SK-N-SH treated with all-trans-retinoic acid at 6 μM for 48 hours (cell line): Measurements from ENCODE around the gene HLTF.

ENCODE experiments used
- ATAC-seq: fragments of 200-7000 bp; cut with Tn5 transposase; 3 replicates; pipeline ENCODE4 v1.9.1; 2020; ENCODE audit warnings: mild to moderate bottlenecking, moderate library complexity
- BACH2 ChIP-seq: fragments of 250-450 bp; sonication (Bioruptor Pico); IDR thresholded peaks from 2 replicates; pipeline ENCODE4 v1.9.0; 2021; ENCODE audit warnings: mild to moderate bottlenecking, borderline replicate concordance
- CSDC2 ChIP-seq: fragments of 250-450 bp; sonication (Bioruptor Pico); IDR thresholded peaks from 2 replicates; pipeline ENCODE4 v1.5.0; 2020; ENCODE audit warnings: mild to moderate bottlenecking, moderate library complexity
- CSRNP3 ChIP-seq: fragments of 250-450 bp; sonication (Bioruptor Pico); IDR thresholded peaks from 2 replicates; pipeline ENCODE4 v1.5.1; 2021; ENCODE audit warnings: mild to moderate bottlenecking, moderate library complexity
- GLIS3 ChIP-seq: fragments of 250-450 bp; sonication (Bioruptor Pico); IDR thresholded peaks from 2 replicates; pipeline ENCODE4 v1.5.0; 2020; ENCODE audit warnings: mild to moderate bottlenecking, moderate library complexity
- ISL1 ChIP-seq: fragments of 250-450 bp; sonication (Bioruptor Pico); IDR thresholded peaks from 2 replicates; pipeline ENCODE4 v2.1.2; 2022; ENCODE audit warnings: mild to moderate bottlenecking, moderate library complexity
- OSR1 ChIP-seq: fragments of 250-450 bp; sonication (Bioruptor Pico); IDR thresholded peaks from 2 replicates; pipeline ENCODE4 v1.8.0; 2022; ENCODE audit warnings: moderate library complexity, mild to moderate bottlenecking, inconsistent platforms
- PATZ1 ChIP-seq: fragments of 250-450 bp; sonication (Bioruptor Pico); IDR thresholded peaks from 2 replicates; pipeline ENCODE4 v1.8.0; 2020; ENCODE audit warnings: mild to moderate bottlenecking, moderate library complexity, borderline replicate concordance
- POU6F1 ChIP-seq: fragments of 250-450 bp; sonication (Bioruptor Pico); IDR thresholded peaks from 2 replicates; pipeline ENCODE4 v1.8.0; 2021; ENCODE audit warnings: low read depth, mild to moderate bottlenecking, moderate library complexity, borderline replicate concordance
- PPARA ChIP-seq: fragments of 250-450 bp; sonication (Bioruptor Pico); IDR thresholded peaks from 2 replicates; pipeline ENCODE4 v1.5.0; 2020; ENCODE audit warnings: mild to moderate bottlenecking, borderline replicate concordance
- RARB ChIP-seq: fragments of 250-450 bp; sonication (Bioruptor Pico); IDR thresholded peaks from 2 replicates; pipeline ENCODE4 v1.8.0; 2021; ENCODE audit warnings: mild to moderate bottlenecking, moderate library complexity
- SNAI2 ChIP-seq: fragments of 250-450 bp; sonication (Bioruptor Pico); IDR thresholded peaks from 2 replicates; pipeline ENCODE4 v1.5.0; 2020; ENCODE audit warnings: mild to moderate bottlenecking, moderate library complexity
- TCF4 ChIP-seq: fragments of 250-450 bp; sonication (Bioruptor Pico); IDR thresholded peaks from 2 replicates; pipeline ENCODE4 v1.8.0; 2021; ENCODE audit warnings: mild to moderate bottlenecking, moderate library complexity, borderline replicate concordance
- TOX ChIP-seq: fragments of 250-450 bp; sonication (Bioruptor Pico); IDR thresholded peaks from 2 replicates; pipeline ENCODE4 v1.8.0; 2021; ENCODE audit warnings: mild to moderate bottlenecking, moderate library complexity, borderline replicate concordance
- TSHZ2 ChIP-seq: fragments of 250-450 bp; sonication (Bioruptor Pico); IDR thresholded peaks from 2 replicates; pipeline ENCODE4 v1.5.0; 2020; ENCODE audit warnings: mild to moderate bottlenecking, moderate library complexity
- ZC3H10 ChIP-seq: fragments of 250-450 bp; sonication (Bioruptor Pico); IDR thresholded peaks from 2 replicates; pipeline ENCODE4 v1.5.1; 2021; ENCODE audit warnings: mild to moderate bottlenecking, moderate library complexity
- ZFP3 ChIP-seq: fragments of 250-450 bp; sonication (Bioruptor Pico); IDR thresholded peaks from 2 replicates; pipeline ENCODE4 v1.5.0; 2020; ENCODE audit warnings: mild to moderate bottlenecking, moderate library complexity
- ZFP30 ChIP-seq: fragments of 450-650 bp; formaldehyde crosslinking; IDR thresholded peaks from 2 replicates; pipeline ENCODE4 v1.5.0; 2022; ENCODE audit warnings: mild to moderate bottlenecking, moderate library complexity
- ZNF565 ChIP-seq: fragments of 450-650 bp; formaldehyde crosslinking; conservative IDR thresholded peaks from 2 replicates; pipeline ENCODE4 v1.5.0; 2020; ENCODE audit warnings: low read depth, mild to moderate bottlenecking, moderate library complexity
- ZNF8 ChIP-seq: fragments of 450-650 bp; formaldehyde crosslinking; IDR thresholded peaks from 2 replicates; pipeline ENCODE4 v1.5.0; 2020; ENCODE audit warnings: mild to moderate bottlenecking, moderate library complexity

The HLTF gene

GRCh38 chr3:149058198-149058597 is 28.1 kb downstream of the HLTF start:
- no peak for TF ChIP-seq ZC3H10 (CRISPR knock-in tag)
- TF ChIP-seq TSHZ2 (CRISPR knock-in tag), result no peak
- TF ChIP-seq ZNF8 (CRISPR knock-in tag), result no peak
- no peak for TF ChIP-seq CSRNP3 (CRISPR knock-in tag)
- TF ChIP-seq PPARA (CRISPR knock-in tag), result no peak
- TF ChIP-seq POU6F1 (CRISPR knock-in tag), result no peak
- TF ChIP-seq SNAI2 (CRISPR knock-in tag), result no peak
- no peak for TF ChIP-seq ZFP30
- no peak for TF ChIP-seq OSR1
- no peak for TF ChIP-seq CSDC2 (CRISPR knock-in tag)
- no peak for TF ChIP-seq TCF4 (CRISPR knock-in tag)
- no peak for TF ChIP-seq ZNF565
- TF ChIP-seq ZFP3 (CRISPR knock-in tag), result no peak
- TF ChIP-seq, all 23 proteins: peak for 0
- no peak for ATAC-seq

GRCh38 chr3:149055575-149055974 is 30.8 kb downstream of the HLTF start:
- no peak for TF ChIP-seq ZC3H10 (CRISPR knock-in tag)
- ATAC-seq, result no peak

GRCh38 chr3:149044339-149045083 is 41.8 kb downstream of the HLTF start:
- ATAC-seq, result no peak
- TF ChIP-seq ZNF565, result no peak

GRCh38 chr3:149042789-149043386 is 43.4 kb downstream of the HLTF start:
- ATAC-seq, result peak; percentile 59
- TF ChIP-seq ZFP30 (no peak), BACH2 (CRISPR knock-in tag) (no peak), CSDC2 (CRISPR knock-in tag) (no peak), ISL1 (CRISPR knock-in tag) (no peak), TSHZ2 (CRISPR knock-in tag) (no peak), TOX (no peak), ZFP3 (CRISPR knock-in tag) (no peak), RARB (no peak), PATZ1 (no peak), GLIS3 (CRISPR knock-in tag) (no peak)
- TF ChIP-seq, all 23 proteins: peak for 0
